Keratinocyte (primary cell): ENCODE data around the gene CLCN3.

Experiments
- EZH2 ChIP-seq: IDR thresholded peaks from one replicate; pipeline ENCODE4 v1.6.1; 2012; ENCODE audit warnings: inconsistent platforms, mild to moderate bottlenecking, low read length, moderate library complexity
- TF ChIP-seq, protein P1 (sequence below), 3 experiments: IDR thresholded peaks in 1 of 3; conservative IDR thresholded peaks in 1 of 3; optimal IDR thresholded peaks in 1 of 3; 2 replicates in 2 of 3; 3 replicates in 1 of 3; pipeline versions ENCODE3 to v1.5.1; 2011; ENCODE audit warnings: low read length in 3 of 3, mild to moderate bottlenecking in 3 of 3, moderate library complexity in 2 of 3, control low read depth in 1 of 3, inconsistent platforms in 1 of 3; ENCODE audit not compliant: insufficient read depth in 2 of 3; ENCODE audit errors: extremely low read depth in 1 of 3

GRCh38 chr4:169573889-169574288 lies 46.5 kb upstream of the CLCN3 start:
- TF ChIP-seq, protein P1, sequence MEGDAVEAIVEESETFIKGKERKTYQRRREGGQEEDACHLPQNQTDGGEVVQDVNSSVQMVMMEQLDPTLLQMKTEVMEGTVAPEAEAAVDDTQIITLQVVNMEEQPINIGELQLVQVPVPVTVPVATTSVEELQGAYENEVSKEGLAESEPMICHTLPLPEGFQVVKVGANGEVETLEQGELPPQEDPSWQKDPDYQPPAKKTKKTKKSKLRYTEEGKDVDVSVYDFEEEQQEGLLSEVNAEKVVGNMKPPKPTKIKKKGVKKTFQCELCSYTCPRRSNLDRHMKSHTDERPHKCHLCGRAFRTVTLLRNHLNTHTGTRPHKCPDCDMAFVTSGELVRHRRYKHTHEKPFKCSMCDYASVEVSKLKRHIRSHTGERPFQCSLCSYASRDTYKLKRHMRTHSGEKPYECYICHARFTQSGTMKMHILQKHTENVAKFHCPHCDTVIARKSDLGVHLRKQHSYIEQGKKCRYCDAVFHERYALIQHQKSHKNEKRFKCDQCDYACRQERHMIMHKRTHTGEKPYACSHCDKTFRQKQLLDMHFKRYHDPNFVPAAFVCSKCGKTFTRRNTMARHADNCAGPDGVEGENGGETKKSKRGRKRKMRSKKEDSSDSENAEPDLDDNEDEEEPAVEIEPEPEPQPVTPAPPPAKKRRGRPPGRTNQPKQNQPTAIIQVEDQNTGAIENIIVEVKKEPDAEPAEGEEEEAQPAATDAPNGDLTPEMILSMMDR (optimal IDR thresholded peaks at IDR 0.05 in 1 of 3, IDR thresholded peaks at IDR 0.05 in 1 of 3, conservative IDR thresholded peaks at IDR 0.05 in 1 of 3; ENCODE audit: extremely low read depth in 1 of 3, insufficient read depth in 2 of 3, low read length in 3 of 3): no peak
- TF ChIP-seq EZH2: no peak
